HEK293T (cell line): ENCODE data around the gene SWI5.

ENCODE experiments used
- CTCF ChIA-PET: fragments of 350-600 bp; formaldehyde crosslinking; extraction: SDS; loops from one replicate; lab custom pipeline; 2021; ENCODE audit warnings: antibody characterized with exemption, inconsistent platforms; lab: Yijun Ruan, JAX
- POLR2A ChIA-PET: fragments of 350-600 bp; formaldehyde crosslinking; extraction: SDS; loops from one replicate; lab custom pipeline; 2020; ENCODE audit warnings: antibody characterized with exemption, inconsistent platforms; lab: Yijun Ruan, JAX
- DNase-seq: peaks from one replicate; pipeline ENCODE4 v3.0.0; 2012; ENCODE audit warnings: mixed read lengths; ENCODE audit errors: extremely low spot score
- ARNT ChIP-seq: fragments of 450-650 bp; IDR thresholded peaks from 2 replicates; pipeline ENCODE4 v1.6.1; 2017; ENCODE audit warnings: mild to moderate bottlenecking
- BHLHE40 ChIP-seq: fragments of 450-650 bp; IDR thresholded peaks from 2 replicates; pipeline ENCODE4 v1.6.1; 2016; ENCODE audit warnings: mild to moderate bottlenecking, moderate library complexity, borderline replicate concordance
- CTBP1 ChIP-seq: fragments of 450-650 bp; IDR thresholded peaks from 2 replicates; pipeline ENCODE4 v1.6.1; 2016; ENCODE audit warnings: borderline replicate concordance
- ELF4 ChIP-seq: fragments of 450-650 bp; IDR thresholded peaks from 2 replicates; pipeline ENCODE4 v1.6.1; 2017; ENCODE audit warnings: antibody characterized with exemption
- FOXA1 ChIP-seq: fragments of 450-650 bp; IDR thresholded peaks from 2 replicates; pipeline ENCODE4 v1.6.1; 2016; ENCODE audit warnings: mild to moderate bottlenecking
- FOXK2 ChIP-seq: fragments of 450-650 bp; IDR thresholded peaks from 2 replicates; pipeline ENCODE4 v1.6.1; 2016; ENCODE audit warnings: mild to moderate bottlenecking
- FOXM1 ChIP-seq: fragments of 450-650 bp; IDR thresholded peaks from 2 replicates; pipeline ENCODE4 v1.6.1; 2017; ENCODE audit warnings: mild to moderate bottlenecking, borderline replicate concordance
- HDGF ChIP-seq: fragments of 450-650 bp; IDR thresholded peaks from 2 replicates; pipeline ENCODE4 v1.6.1; 2017; ENCODE audit warnings: antibody characterized with exemption, borderline replicate concordance
- L3MBTL2 ChIP-seq: fragments of 450-650 bp; conservative IDR thresholded peaks from 2 replicates; pipeline ENCODE4 v1.6.1; 2016; ENCODE audit warnings: mild to moderate bottlenecking
- LEF1 ChIP-seq: fragments of 450-650 bp; IDR thresholded peaks from 2 replicates; pipeline ENCODE4 v1.6.1; 2017; ENCODE audit warnings: mild to moderate bottlenecking, borderline replicate concordance
- NFRKB ChIP-seq: fragments of 450-650 bp; IDR thresholded peaks from 2 replicates; pipeline ENCODE4 v1.6.1; 2016; ENCODE audit warnings: mild to moderate bottlenecking, moderate library complexity
- PKNOX1 ChIP-seq: fragments of 450-650 bp; IDR thresholded peaks from 2 replicates; pipeline ENCODE4 v1.6.1; 2016
- SP1 ChIP-seq: fragments of 450-650 bp; IDR thresholded peaks from 2 replicates; pipeline ENCODE4 v1.6.1; 2017
- SUZ12 ChIP-seq: fragments of 450-650 bp; IDR thresholded peaks from 2 replicates; pipeline ENCODE4 v1.6.1; 2016; ENCODE audit warnings: mild to moderate bottlenecking
- TARDBP ChIP-seq: fragments of 450-650 bp; IDR thresholded peaks from 2 replicates; pipeline ENCODE4 v1.6.1; 2016
- ZNF384 ChIP-seq: fragments of 450-650 bp; IDR thresholded peaks from 2 replicates; pipeline ENCODE4 v1.6.1; 2016

SWI5 gene

GRCh38 chr9:128323212-128323730, 47.2 kb downstream of the SWI5 start:
- POLR2A ChIA-PET: interaction anchor here (1.0 kb wide), 1 partner anchor 10 kb away, joined by 4 read pairs; no protein-coding TSS in a partner anchor
- DNase-seq: no peak
- CTCF ChIA-PET: no interaction called here
- no peak for TF ChIP-seq FOXK2
- TF ChIP-seq FOXM1: no peak
- TF ChIP-seq NFRKB: no peak
- TF ChIP-seq PKNOX1: no peak
- TF ChIP-seq TARDBP: no peak
- no peak for TF ChIP-seq ZNF384
- TF ChIP-seq BHLHE40: no peak
- TF ChIP-seq FOXA1: no peak
- no peak for TF ChIP-seq SUZ12
- TF ChIP-seq ARNT: no peak
- TF ChIP-seq L3MBTL2: no peak
- no peak for TF ChIP-seq SP1
- TF ChIP-seq HDGF: no peak
- TF ChIP-seq CTBP1: no peak
- TF ChIP-seq LEF1: no peak
- TF ChIP-seq ELF4: no peak

- POLR2A ChIA-PET: interaction anchor here (1.0 kb wide), 1 partner anchor 10 kb away, joined by 4 read pairs; no protein-coding TSS in a partner anchor
- TF ChIP-seq SP1 (no peak), FOXK2 (no peak), L3MBTL2 (no peak), LEF1 (no peak), CTBP1 (no peak), PKNOX1 (no peak), NFRKB (no peak), ELF4 (no peak), SUZ12 (no peak), TARDBP (no peak)
- CTCF ChIA-PET: no interaction called here
- no peak for DNase-seq
Observed at GRCh38 chr9:128323791-128324190, 47.7 kb downstream of the SWI5 start.

GRCh38 chr9:128324401-128324800, 48.3 kb downstream of the SWI5 start:
- CTCF ChIA-PET: no interaction called here
- DNase-seq: no peak
- POLR2A ChIA-PET: interaction anchor here (1.0 kb wide), 1 partner anchor 9 kb away, joined by 4 read pairs; no protein-coding TSS in a partner anchor
- TF ChIP-seq CTBP1 (no peak), ZNF384 (no peak), BHLHE40 (no peak), L3MBTL2 (no peak), LEF1 (no peak), HDGF (no peak), ARNT (no peak), SP1 (no peak), FOXA1 (no peak), SUZ12 (no peak), PKNOX1 (no peak), NFRKB (no peak), FOXM1 (no peak), ELF4 (no peak), TARDBP (no peak), FOXK2 (no peak)

- no peak for DNase-seq
- no peak for TF ChIP-seq SUZ12
- TF ChIP-seq FOXA1: no peak
- TF ChIP-seq L3MBTL2: no peak
- no peak for TF ChIP-seq BHLHE40
- no peak for TF ChIP-seq TARDBP
- no peak for TF ChIP-seq CTBP1
- no peak for TF ChIP-seq FOXK2
- no peak for TF ChIP-seq HDGF
- TF ChIP-seq ARNT: no peak
- no peak for TF ChIP-seq ZNF384
- no peak for TF ChIP-seq ELF4
- no peak for TF ChIP-seq FOXM1
- no peak for TF ChIP-seq SP1
- ChIA-PET CTCF (no interaction called here), POLR2A (interaction anchor here (1.0 to 1.6 kb wide), 2 partner anchors 14 to 15 kb away, joined by 3 read pairs; partner anchors contain the start of gene SLC27A4)
Observed at GRCh38 chr9:128325629-128326028, 49.6 kb downstream of the SWI5 start.

GRCh38 chr9:128333451-128333869, 57.4 kb downstream of the SWI5 start:
- CTCF ChIA-PET: no interaction called here
- DNase-seq: no peak
- POLR2A ChIA-PET: interaction anchor here (1.4 kb wide), 1 partner anchor 10 kb away, joined by 4 read pairs; no protein-coding TSS in a partner anchor
- TF ChIP-seq FOXK2 (no peak), SUZ12 (no peak), FOXA1 (no peak), HDGF (no peak), ARNT (no peak), L3MBTL2 (no peak), ELF4 (no peak), TARDBP (no peak), BHLHE40 (no peak), ZNF384 (no peak)

- POLR2A ChIA-PET: interaction anchor here (0.6 to 0.7 kb wide), 2 partner anchors 7 to 42 kb away, joined by 3 read pairs; no protein-coding TSS in a partner anchor
- TF ChIP-seq FOXM1: no peak
- TF ChIP-seq SUZ12: no peak
- TF ChIP-seq CTBP1: no peak
- no peak for TF ChIP-seq ARNT
- TF ChIP-seq HDGF: no peak
- TF ChIP-seq SP1: no peak
- TF ChIP-seq ELF4: no peak
- no peak for TF ChIP-seq LEF1
- no peak for TF ChIP-seq ZNF384
- no peak for TF ChIP-seq BHLHE40
- TF ChIP-seq TARDBP: no peak
- no peak for TF ChIP-seq PKNOX1
- no peak for TF ChIP-seq FOXK2
- no peak for TF ChIP-seq FOXA1
- no peak for TF ChIP-seq NFRKB
- no peak for TF ChIP-seq L3MBTL2
- CTCF ChIA-PET: no interaction called here
Observed at GRCh38 chr9:128335161-128335560, 59.1 kb downstream of the SWI5 start.

More at GRCh38 chr9:128335161-128335560, 59.1 kb downstream of the SWI5 start:
- no peak for DNase-seq
